Astrocyte (in vitro differentiated cells and primary cell): ENCODE data around the gene EPAS1. TPM values are rescaled to one million over a fixed set of nuclear protein-coding genes. Genes with fewer than 3 reads are reported as not detected.

Source experiments
- DNase-seq: peaks from one replicate; pipeline ENCODE4 v3.0.0-alpha.2; 2010; ENCODE audit warnings: low read depth
- FAIRE-seq: peaks from 2 replicates; lab custom pipeline; 2011; peaks lifted over from hg19 to GRCh38; lab: Jason Lieb, UNC
- H2AFZ ChIP-seq: 2 replicates; pipeline ENCODE4 v1.6.0; 2012; ENCODE audit warnings: low read depth, low read length, inconsistent platforms
- H3K27ac ChIP-seq: 2 replicates; pipeline ENCODE4 v1.5.1; 2011; ENCODE audit warnings: low read depth, low read length, inconsistent platforms
- H3K27me3 ChIP-seq: 2 replicates; pipeline ENCODE4 v1.6.0; 2011; ENCODE audit warnings: low read length, inconsistent platforms; ENCODE audit not compliant: insufficient read depth
- H3K36me3 ChIP-seq: 2 replicates; pipeline ENCODE4 v1.5.1; 2011; ENCODE audit warnings: low read length, inconsistent platforms; ENCODE audit not compliant: insufficient read depth
- H3K4me1 ChIP-seq: 2 replicates; pipeline ENCODE4 v1.5.1; 2011; ENCODE audit warnings: low read length, inconsistent platforms; ENCODE audit not compliant: insufficient read depth
- H3K4me2 ChIP-seq: 2 replicates; pipeline ENCODE4 v1.6.0; 2012; ENCODE audit warnings: low read length, inconsistent platforms
- H3K4me3 ChIP-seq: 2 replicates; pipeline ENCODE4 v1.5.1; 2011; ENCODE audit warnings: low read depth, mild to moderate bottlenecking, low read length, inconsistent platforms; ENCODE audit not compliant: insufficient read depth
- H3K79me2 ChIP-seq: 2 replicates; pipeline ENCODE4 v1.6.0; 2012; ENCODE audit warnings: mild to moderate bottlenecking, low read length, inconsistent platforms; ENCODE audit not compliant: insufficient read depth
- H3K9ac ChIP-seq: 2 replicates; pipeline ENCODE4 v1.6.0; 2012; ENCODE audit warnings: mild to moderate bottlenecking, low read length, inconsistent platforms
- H3K9me3 ChIP-seq: 2 replicates; pipeline ENCODE4 v1.5.1; 2012; ENCODE audit warnings: low read depth, mild to moderate bottlenecking, low read length, inconsistent platforms; ENCODE audit not compliant: insufficient read depth
- H4K20me1 ChIP-seq: 2 replicates; pipeline ENCODE4 v1.6.0; 2012; ENCODE audit warnings: low read length, inconsistent platforms; ENCODE audit not compliant: insufficient read depth
- H3K27ac Mint-ChIP-seq: one replicate; pipeline ENCODE4 v1.8.0; 2021; ENCODE audit warnings: mild to moderate bottlenecking, mixed read lengths; ENCODE audit not compliant: unreplicated experiment
- H3K27me3 Mint-ChIP-seq: one replicate; pipeline ENCODE4 v1.8.0; 2021; ENCODE audit warnings: low read depth, mixed read lengths; ENCODE audit not compliant: unreplicated experiment
- H3K36me3 Mint-ChIP-seq: one replicate; pipeline ENCODE4 v1.8.0; 2021; ENCODE audit warnings: low read depth, mixed read lengths; ENCODE audit not compliant: unreplicated experiment
- H3K4me1 Mint-ChIP-seq: one replicate; pipeline ENCODE4 v1.8.0; 2021; ENCODE audit warnings: low read depth, mixed read lengths; ENCODE audit not compliant: unreplicated experiment
- H3K4me3 Mint-ChIP-seq: one replicate; pipeline ENCODE4 v1.8.0; 2021; ENCODE audit warnings: mild to moderate bottlenecking, moderate library complexity, mixed read lengths; ENCODE audit not compliant: unreplicated experiment
- H3K9me3 Mint-ChIP-seq: one replicate; pipeline ENCODE4 v1.8.0; 2021; ENCODE audit warnings: mild to moderate bottlenecking, mixed read lengths; ENCODE audit not compliant: unreplicated experiment
- CTCF ChIP-seq: IDR thresholded peaks from 2 replicates; pipeline ENCODE4 v1.5.1; 2011; ENCODE audit warnings: low read depth, mild to moderate bottlenecking, inconsistent platforms, low read length, moderate library complexity; ENCODE audit not compliant: insufficient read depth
- EZH2 ChIP-seq: IDR thresholded peaks from 2 replicates; pipeline ENCODE4 v1.6.1; 2012; ENCODE audit warnings: mild to moderate bottlenecking, low read length, inconsistent platforms; ENCODE audit not compliant: insufficient read depth
- total RNA-seq: library from RNA; stranded (reverse); gene quantifications from 2 replicates; pipeline ENCODE4 v1.2.1, GENCODE V29; 2021

EPAS1 gene
- total RNA-seq, 1 donor from 2014 or later, result 42.8 TPM

- Mint-ChIP-seq H3K27me3 (no peaks in the 10 kb centered on the region), H3K36me3 (peaks cover 2% of the 10 kb centered on the region), H3K9me3 (no peaks in the 10 kb centered on the region), H3K4me3 (no peak overlapping the region), H3K27ac (peak overlapping the region; percentile 71), H3K4me1 (peaks cover 46% of the 10 kb centered on the region)
- Histone ChIP-seq H3K27ac (no peak overlapping the region), H4K20me1 (no peaks in the 10 kb centered on the region), H3K36me3 (no peaks in the 10 kb centered on the region), H3K9me3 (no peaks in the 10 kb centered on the region), H3K4me1 (peaks cover 37% of the 10 kb centered on the region), H3K9ac (no peak overlapping the region), H3K79me2 (no peaks in the 10 kb centered on the region), H3K27me3 (no peaks in the 10 kb centered on the region), H3K4me3 (no peak overlapping the region), H3K4me2 (no peak overlapping the region), H2AFZ (no peak overlapping the region)
- FAIRE-seq, result no peak
- TF ChIP-seq CTCF (no peak), EZH2 (no peak)
- DNase-seq, result no peak
Observed at GRCh38 chr2:46328829-46329228, 31.6 kb downstream of the EPAS1 start.

- peaks cover 50% of the 10 kb centered on the region for H3K4me1 Mint-ChIP-seq
Observed at GRCh38 chr2:46329340-46329739, 32.1 kb downstream of the EPAS1 start.

More at GRCh38 chr2:46329340-46329739, 32.1 kb downstream of the EPAS1 start:
- H3K27ac Mint-ChIP-seq, result peak overlapping the region; percentile 71
- TF ChIP-seq CTCF, result no peak
- Histone ChIP-seq H3K9ac (no peak overlapping the region), H2AFZ (no peak overlapping the region), H3K4me3 (no peak overlapping the region), H3K36me3 (no peaks in the 10 kb centered on the region), H3K27me3 (no peaks in the 10 kb centered on the region), H3K79me2 (no peaks in the 10 kb centered on the region), H3K4me1 (peaks cover 41% of the 10 kb centered on the region), H3K4me2 (peak overlapping the region; percentile 40), H3K9me3 (no peaks in the 10 kb centered on the region), H3K27ac (no peak overlapping the region), H4K20me1 (no peaks in the 10 kb centered on the region)
- DNase-seq (no peak), FAIRE-seq (no peak)
- H3K36me3 Mint-ChIP-seq, result peaks cover 2% of the 10 kb centered on the region
- H3K4me3 Mint-ChIP-seq, result no peak overlapping the region
- H3K27me3 Mint-ChIP-seq, result no peaks in the 10 kb centered on the region
- no peaks in the 10 kb centered on the region for H3K9me3 Mint-ChIP-seq
